ENCODE results near the gene NDUFAF2.
"Not testable (repeated sequence)": the region's sequence is repeated elsewhere in the genome, so short reads cannot be mapped to it uniquely, and the experiment has no call there.

Gene NDUFAF2

DNA sequence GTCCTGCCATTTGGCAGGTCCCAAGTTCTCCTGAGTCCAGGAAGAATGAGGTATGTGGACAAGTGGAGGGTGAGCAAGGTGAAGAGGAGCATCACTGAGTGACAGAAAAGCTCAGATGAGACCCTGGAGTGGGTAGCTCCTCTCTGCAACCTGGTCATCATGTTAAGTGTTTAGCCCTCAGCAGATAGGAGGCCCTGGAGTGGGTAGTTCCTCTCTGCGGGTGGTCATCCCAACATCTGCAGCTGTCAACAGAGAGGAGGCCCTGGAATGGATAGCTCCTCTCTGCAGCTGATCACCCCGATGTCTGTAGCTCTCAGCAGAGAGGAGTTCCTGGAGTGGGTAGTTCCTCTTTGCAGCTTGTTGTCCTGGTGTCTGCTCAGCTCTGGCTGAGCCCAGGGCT lies 48.4 kb downstream of the NDUFAF2 start:
- no peak for DNase-seq (ENCODE audit: low read depth, low spot score)

DNA sequence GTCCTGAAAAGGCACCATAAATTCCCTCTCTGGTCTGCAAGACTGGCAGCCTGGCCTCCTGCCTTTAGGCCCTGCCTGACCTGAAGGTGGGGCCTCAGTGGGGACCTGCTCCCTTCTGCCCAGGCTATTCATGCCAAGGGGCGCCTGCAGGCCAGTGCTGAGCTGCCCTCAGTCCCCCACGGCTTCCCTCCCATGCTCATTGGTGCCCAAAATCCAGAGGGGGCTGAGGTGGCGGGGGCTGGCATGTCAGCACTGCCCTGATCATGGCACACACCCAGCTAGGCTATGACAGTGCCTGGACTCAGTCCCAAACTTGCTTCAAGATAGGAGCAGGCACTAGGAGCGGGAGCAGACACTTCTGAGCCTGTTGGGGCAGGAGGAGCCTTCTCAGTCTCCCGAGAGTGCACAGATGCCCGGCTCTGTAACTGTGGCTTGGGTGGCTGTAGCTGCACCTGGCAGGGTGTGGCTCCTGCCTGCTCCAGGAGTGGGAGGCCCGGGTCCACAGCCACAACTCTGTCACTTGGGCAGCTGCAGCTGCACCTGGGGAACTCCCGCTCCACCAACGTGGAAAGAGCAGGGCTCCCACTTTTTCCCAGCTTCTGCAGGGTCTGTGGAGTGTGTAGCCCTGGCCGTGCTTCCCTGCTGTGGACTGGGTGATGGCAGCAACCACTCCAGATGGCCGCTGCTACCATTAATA lies 49.0 kb downstream of the NDUFAF2 start:
- no peak for DNase-seq (ENCODE audit: low read depth, low spot score)

DNA sequence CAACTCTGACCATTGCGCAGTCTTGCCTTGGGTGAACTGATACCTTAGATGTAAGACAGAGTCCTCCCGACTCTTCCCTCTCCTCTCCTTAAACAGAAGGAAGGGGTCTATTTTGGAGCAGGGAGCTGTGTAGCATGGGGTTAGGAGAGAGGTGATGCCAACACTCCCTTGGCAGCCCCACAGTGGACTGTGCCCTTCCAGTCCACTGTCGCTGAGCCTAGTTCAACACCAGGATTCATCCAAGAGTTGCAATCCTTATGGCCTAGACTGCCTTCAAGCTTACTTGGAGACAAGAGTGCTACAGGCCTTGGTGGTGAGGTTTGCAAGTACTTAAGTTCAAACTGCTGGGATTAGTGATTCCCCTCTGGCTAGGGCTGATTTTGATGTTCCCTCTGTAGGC lies 51.4 kb downstream of the NDUFAF2 start:
- DNase-seq (ENCODE audit: low read depth, low spot score), result no peak

DNA sequence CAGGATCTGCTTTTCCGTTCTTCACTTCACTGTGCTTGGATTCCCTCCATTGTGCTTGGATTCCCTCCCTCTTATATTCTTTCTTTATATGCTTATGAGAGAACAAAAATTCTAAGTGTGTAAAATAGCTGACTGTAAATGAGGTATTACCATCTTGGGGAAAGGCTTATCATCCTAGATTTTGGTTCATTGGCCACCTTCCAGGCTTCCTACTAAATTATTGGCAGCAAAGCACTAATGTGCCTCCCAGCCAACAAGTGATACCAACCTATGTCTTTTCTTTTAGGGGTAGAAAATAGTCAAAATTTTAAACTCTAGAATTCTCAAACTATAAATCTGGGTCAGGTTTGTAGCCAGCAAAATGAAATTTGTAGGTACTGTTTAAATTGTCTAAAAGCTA lies 52.7 kb downstream of the NDUFAF2 start:
- DNase-seq (ENCODE audit: low read depth, low spot score), result no peak

DNA sequence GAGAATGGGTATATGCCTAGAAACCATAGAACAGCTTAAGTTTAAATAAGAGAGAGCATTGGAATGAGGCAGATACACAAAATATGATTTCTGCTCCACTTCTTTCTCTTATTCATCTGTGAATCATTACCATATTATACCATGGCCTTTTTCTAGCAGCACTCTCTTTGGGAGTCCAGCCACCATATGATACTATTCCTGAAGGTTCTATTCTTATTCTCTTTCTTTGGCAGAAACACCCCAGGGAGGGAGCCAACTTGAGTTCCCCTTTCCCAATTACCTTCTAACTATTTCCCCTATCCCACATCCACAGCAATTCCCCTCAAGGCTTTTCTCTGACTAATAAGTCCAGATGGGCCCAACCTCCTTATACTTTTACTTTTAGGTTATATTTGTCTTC lies 55.9 kb downstream of the NDUFAF2 start:
- DNase-seq (ENCODE audit: low read depth, low spot score), result no peak

DNA sequence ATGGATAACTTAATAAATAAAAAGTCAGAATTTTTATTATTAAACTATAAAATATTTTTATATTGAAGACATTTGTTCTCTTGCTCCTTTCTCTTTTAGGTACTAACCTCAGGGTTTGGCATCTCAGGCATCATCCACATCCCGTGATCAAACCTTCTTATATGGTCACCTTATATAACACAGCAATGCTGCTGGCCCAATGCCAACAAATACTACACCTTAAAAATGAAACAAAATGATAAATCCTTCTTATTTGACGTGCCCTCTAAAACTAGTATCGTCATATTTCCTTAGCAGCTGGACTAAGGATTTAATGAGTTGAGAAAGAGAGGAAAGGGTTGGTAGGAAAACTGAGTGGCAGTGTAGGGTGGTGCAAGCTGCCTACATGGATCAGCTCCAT lies 56.6 kb downstream of the NDUFAF2 start:
- DNase-seq (ENCODE audit: low read depth, low spot score), result no peak

DNA sequence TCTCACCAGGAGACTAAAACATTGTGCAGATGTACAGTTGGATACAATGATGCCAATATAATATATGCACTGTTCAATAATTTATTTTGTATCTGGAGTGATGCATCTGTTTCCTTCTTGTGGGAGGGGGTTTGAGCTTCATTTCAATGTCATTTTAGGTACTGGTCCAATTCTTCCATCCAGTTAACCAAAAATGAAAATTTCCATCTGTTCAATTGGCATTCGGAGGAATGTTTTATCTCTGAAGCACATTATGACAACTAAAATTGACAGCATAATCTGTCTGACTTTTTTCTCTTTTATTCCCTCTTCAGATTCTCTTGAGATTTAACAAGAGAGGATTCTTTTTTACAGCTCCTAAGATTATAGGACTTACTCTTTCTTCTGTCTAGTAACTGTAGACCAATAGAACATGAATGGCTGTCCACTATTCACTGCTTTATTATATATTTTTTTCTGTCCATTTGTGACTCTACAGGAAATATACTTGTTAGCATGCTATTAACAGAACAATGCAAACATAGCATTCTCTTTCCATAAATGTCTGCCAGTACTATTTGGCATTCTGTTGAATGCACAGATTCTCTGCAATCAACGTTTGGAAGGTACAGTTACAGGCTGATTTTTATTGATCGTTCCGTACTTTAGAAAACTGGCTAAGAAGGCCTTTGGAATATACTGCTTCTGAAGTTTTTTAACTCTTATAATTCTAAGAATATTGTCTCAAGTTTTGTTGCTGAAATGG lies 57.8 kb downstream of the NDUFAF2 start:
- DNase-seq (ENCODE audit: low read depth, low spot score), result no peak

DNA sequence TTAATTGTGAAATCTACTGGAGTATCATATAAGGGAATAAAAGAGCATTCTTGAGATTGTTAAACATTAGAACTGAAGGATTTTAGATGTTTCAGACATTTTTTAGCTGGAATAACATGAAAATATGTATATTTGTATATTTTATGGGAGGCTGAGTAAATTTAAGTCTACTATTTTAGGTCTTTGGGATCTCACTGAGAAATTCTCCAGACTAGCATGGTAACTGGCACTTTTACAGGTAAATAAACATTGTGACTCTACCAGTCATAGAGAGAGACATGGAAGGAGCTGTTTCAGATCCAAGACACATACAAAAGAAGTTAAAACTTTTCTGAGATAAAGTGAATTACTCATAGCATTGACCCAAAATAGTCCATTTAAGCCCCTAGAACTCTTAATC lies 59.4 kb downstream of the NDUFAF2 start:
- no peak for DNase-seq (ENCODE audit: low read depth, low spot score)

DNA sequence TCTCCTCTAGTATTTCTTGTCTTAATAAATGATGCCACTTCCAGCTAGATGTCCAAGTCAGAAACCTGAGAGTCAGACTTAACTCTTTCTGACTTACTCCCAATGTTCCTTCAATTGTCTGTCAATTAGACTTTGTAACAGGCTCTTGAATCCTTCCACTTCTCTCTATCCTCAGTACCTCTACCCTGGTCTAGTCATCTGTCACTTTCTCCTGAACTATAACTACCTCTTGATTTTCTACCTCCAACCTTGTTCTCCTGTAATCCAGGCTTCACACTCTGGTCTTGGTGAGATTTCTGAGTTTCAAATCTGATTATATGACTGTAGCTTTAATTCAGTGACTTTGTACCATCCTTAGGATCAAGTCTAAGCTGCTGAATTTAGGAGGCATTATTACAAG lies 64.9 kb downstream of the NDUFAF2 start:
- no peak for DNase-seq (ENCODE audit: low read depth, low spot score)

DNA sequence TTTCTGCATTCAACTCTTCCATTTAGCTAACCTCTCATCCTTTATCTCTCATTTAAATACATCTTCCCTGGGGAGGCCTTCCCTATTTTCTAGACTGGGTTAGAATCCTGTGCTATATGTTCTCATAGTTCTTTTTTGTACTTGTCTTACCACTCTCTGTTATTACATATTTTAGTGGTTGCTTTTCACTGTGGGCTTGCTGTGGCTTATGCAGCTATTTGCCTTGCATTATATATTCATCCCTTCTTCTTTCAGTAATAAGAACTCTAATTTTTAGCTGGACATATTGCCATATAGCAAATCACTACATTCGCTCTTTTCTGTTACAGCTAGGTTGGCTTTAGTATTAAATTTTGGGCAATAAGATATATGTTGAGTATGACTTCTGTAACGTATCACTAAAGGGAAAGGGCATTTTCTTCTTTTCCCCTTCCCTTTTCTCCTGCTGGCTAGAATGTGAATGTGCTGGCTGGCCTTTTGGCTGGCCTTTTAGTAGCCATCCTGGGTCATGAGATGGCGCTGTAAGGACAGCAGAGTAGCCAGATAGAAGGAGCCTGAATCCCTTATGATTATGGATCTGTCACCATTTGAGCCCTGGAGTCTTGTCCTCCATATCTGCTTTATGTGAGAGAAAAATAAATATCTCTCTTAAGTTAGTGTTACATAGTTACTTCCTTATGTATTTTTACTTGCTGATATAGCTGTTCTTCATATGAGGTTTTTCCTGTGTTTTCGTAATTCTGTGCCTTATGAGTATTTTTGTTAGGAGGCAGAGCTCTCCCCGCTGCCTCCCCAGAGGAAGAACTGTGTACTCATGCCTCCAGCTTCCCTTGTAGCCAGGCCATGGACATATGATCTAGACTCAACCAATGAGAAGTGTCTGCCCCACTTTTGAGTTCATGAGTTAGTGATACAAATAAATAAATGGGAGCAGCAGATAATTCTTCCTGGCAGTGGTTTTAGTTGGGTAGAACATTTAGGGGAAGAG lies 65.8 kb downstream of the NDUFAF2 start:
- DNase-seq (ENCODE audit: low read depth, low spot score), result peak; percentile 23

DNA sequence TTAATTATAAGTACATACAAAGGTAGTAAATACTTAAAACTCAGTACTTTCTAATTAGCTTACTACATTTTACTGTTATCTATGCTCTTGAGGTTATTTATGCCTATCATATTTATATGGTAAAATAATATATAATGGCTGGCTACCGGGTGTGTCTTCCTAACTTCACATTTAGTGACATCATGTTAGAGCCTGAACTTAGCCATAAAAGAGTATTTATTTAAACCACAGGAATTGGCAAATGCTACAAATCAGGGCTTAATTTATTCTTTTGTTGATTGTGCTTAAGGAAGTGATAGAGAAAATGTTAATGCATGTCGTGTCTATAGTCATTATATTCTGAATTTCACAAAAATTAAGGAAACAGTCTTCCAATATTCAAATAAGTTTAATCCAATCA lies 73.1 kb downstream of the NDUFAF2 start:
- DNase-seq (ENCODE audit: low read depth, low spot score), result no peak

DNA sequence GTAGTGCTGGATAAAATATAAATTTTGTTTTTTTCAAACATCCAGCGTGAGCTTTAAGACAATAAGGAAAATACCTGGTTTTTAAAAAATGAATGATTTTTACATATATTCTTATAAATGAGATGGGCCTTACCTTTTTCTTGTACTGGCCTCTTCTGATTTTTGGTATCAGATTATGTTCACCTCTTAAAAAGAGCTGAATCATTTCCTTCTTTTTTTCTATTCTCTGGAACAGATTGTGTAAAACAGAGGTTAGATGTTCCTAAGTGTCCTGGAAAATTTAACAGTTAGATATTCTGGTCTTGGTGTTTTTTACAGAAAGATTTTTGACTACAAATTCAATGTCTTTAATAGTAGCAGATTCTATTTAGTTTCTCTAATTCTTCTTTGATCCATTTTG lies 74.6 kb downstream of the NDUFAF2 start:
- no peak for DNase-seq (ENCODE audit: low read depth, low spot score)

DNA sequence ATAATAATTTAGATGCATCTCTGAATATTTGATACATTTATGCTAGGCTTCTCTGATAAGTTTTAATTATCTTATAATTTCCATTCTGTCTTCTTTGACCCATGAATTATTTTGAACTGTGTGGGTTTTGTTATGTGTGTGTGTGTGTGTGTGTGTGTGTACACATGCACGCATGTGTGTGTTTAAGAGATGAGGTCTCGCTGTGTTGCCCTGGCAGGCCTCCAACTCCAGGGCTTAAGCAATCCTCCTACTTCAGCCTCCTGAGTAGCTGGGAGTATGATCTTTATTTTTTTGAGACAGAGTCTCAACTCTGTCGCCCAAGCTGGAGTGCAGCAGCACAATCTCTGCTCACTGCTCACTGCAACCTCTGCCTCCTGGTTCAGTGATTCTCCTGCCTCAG lies 75.4 kb downstream of the NDUFAF2 start:
- no peak for DNase-seq (ENCODE audit: low read depth, low spot score)

DNA sequence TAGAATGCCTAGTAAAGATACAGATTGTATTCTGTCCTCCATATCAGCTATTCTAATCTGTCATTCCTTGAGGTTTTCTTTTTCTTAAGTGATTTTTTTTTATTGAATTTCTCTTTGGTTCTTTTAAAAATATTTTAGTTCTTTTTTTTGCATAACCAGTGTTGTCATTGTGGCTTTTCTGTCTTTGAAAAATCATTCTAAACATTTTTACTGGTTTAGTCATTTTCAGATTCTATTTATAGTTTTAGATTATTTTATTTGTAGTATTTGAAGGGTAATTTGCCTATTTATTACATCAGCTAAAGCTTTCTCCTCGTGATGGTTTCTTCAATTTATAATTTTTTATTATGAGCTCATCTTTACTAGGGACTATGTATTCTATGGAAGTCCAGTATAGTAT lies 78.1 kb downstream of the NDUFAF2 start:
- no peak for DNase-seq (ENCODE audit: low read depth, low spot score)

DNA sequence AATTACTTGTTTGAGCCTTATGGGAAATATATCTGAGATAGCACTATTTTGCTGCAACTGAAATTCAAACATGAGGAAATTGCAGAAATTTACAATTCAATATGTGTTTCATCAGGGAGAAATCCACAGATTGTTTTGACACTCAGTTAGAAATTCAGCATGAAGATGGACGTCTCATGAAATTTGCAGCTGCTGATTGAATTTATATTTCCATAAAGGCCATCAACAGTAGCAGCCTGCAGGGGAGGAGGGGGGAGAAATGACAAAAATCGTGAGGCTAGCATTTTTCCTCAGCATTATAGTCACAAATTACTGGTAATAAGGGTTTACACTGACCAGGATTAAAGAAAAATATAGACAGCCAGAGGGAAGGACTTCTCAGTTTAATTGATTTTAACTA lies 81.0 kb downstream of the NDUFAF2 start:
- DNase-seq (ENCODE audit: low read depth, low spot score), result no peak

DNA sequence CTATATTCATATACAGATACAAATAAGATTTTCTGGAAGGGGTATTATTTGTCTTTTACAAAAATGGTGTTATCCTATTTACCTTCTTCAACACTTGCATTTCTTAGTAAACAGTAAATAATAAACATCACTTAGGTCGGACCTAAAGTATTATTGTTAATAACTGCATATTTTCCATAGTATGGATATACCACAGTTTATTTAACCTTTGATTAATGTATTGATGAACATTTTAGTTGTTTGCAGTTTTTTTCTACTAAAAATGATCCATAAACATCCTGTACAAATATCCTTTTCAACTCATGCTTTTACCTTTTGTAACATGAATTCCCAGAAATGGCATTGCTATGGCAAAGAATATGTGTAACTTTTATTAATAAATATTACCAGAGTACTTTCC lies 83.4 kb downstream of the NDUFAF2 start:
- DNase-seq (ENCODE audit: low read depth, low spot score), result no peak

DNA sequence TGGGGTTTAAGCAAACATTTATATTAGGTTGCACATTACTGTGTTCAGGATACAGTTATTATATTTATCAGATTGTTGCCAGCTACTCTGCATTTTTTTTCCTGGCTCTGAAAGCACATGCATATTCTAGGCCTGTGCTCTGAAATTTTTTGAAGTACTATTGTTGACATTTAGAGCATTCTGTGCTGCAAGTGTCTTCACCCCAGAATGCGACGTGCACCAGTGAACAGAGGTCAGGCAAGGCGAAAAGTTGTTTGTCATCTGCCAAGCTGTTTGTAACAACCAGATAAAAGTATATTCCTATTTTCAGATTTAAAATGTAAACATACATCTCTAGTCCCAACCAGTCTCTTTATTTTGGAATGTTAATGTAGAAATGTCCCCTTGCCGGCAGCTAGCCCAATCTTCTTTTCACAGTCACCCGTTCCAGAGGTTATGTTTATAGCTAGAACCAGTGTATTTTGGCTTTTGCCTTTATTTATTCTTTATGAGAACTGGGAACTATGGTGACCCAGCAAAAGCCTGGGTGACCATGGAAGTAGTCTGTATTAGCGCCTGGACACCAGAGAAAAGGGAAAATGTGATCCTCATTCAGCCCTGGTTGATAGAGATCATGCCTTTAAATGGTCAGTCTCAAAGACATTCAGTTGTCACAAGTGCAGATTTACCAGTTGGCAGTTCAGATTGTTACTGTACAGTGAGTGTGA lies 84.6 kb downstream of the NDUFAF2 start:
- no peak for DNase-seq (ENCODE audit: low read depth, low spot score)

DNA sequence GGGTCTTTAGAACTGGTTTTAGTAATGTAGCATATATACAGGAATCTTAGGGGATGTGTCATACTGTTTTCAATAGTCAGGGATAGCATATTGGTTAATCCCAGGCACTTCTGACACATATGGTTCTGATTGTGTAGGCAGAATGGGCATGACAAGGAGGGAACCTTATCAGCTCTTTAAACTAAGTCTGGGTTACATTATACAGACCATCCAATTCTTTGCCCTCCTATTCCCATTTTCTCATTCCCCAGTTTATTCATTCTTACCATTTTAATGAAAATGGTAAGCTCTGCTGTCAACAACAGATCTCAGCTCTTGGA lies 85.1 kb downstream of the NDUFAF2 start:
- no peak for DNase-seq (ENCODE audit: low read depth, low spot score)

DNA sequence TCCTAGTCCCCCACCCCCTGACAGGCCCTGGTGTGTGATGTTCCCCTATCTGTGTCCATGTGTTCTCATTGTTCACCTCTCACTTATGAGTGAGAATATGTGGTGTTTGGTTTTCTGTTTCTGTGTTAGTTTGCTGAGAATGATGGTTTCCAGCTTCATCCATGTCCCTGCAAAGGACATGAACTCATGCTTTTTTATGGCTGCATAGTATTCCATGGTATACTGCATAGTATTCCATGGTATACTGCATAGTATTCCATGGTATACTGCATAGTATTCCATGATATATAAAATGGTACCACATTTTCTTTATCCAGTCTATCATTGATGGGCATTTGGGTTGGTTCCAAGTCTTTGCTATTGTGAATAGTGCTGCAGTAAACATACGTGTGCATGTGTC lies 86.3 kb downstream of the NDUFAF2 start:
- DNase-seq (ENCODE audit: low read depth, low spot score), result not testable (repeated sequence)

DNA sequence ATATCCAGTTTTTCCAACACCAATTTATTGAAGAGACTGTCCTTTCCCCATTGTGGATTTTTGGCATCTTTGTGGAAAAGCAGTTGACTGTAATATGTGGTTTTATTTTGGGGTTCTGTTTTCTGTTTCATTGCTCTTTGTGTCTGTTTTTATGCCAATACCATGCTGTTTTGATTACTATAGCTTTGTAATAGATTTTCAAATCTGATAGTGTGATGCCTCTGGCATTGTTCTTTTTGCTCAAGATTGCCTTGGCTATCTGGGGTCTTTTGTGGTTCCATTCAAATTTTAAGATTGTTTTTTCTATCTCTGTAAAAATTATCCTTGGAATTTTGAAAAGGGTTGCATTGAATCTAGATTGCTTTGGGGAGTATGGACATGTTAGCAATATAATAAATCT lies 99.5 kb downstream of the NDUFAF2 start:
- no peak for DNase-seq (ENCODE audit: low read depth, low spot score)

DNA sequence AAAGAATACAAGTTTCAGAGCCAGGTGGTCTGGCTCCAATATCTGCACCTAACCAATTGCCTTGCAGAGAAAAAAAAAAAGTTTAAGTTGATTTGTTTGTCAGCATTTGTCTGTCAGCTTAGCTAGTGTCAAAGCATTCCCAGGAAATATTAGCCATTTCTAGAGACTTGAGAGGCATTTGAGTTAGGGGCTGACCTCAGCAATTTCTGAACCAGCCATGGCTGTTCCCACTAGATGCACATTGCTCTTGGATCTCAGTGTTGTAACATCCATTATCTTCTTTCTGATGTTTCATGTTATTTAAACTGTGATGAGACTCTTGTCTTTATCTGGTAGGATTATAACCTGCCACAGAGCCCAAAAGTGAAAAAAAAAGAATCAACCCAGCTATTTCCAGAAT lies 102.3 kb downstream of the NDUFAF2 start:
- DNase-seq (ENCODE audit: low read depth, low spot score), result no peak

DNA sequence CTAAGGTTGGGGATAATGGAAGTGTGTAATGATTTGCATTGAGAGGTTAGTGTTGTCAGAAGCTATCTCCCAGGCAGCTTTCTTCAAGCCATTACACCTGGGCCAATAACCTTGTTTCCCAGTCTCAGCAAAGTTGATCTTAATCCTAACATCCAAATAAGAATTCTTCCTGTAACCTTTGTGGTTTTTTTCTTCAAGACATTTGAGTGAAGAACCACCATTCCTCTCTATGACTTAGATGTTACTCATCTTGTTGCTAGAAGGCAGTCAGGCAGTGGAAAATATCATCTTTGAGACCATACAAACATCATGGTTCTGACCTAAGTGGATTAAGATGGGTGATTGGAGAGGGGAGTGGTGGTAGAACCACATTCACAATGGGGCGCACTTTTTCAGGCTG lies 103.5 kb downstream of the NDUFAF2 start:
- no peak for DNase-seq (ENCODE audit: low read depth, low spot score)
